HEK293 (cell line): ENCODE data around the gene OTP.

Source experiments
- GLI4 ChIP-seq: fragments of 450-650 bp; formaldehyde crosslinking; IDR thresholded peaks from 2 replicates; pipeline ENCODE4 v1.5.1; 2016; ENCODE audit warnings: missing biosample characterization, missing genetic modification characterization
- KLF17 ChIP-seq: fragments of 450-650 bp; formaldehyde crosslinking; IDR thresholded peaks from 2 replicates; pipeline ENCODE4 v1.5.1; 2016; ENCODE audit warnings: missing biosample characterization, missing genetic modification characterization
- SP2 ChIP-seq: fragments of 450-650 bp; formaldehyde crosslinking; IDR thresholded peaks from 2 replicates; pipeline ENCODE4 v1.5.1; 2016; ENCODE audit warnings: missing biosample characterization, missing genetic modification characterization
- SP3 ChIP-seq: fragments of 450-650 bp; formaldehyde crosslinking; IDR thresholded peaks from 2 replicates; pipeline ENCODE4 v1.5.1; 2016; ENCODE audit warnings: missing biosample characterization, missing genetic modification characterization
- ZBTB10 ChIP-seq: fragments of 450-650 bp; formaldehyde crosslinking; IDR thresholded peaks from 2 replicates; pipeline ENCODE4 v1.5.1; 2016; ENCODE audit warnings: missing biosample characterization, missing genetic modification characterization
- ZBTB48 ChIP-seq: fragments of 450-650 bp; formaldehyde crosslinking; IDR thresholded peaks from 2 replicates; pipeline ENCODE4 v1.5.1; 2016; ENCODE audit warnings: missing biosample characterization, missing genetic modification characterization
- ZBTB49 ChIP-seq: fragments of 450-650 bp; formaldehyde crosslinking; IDR thresholded peaks from 2 replicates; pipeline ENCODE4 v1.5.1; 2016; ENCODE audit warnings: missing biosample characterization, missing genetic modification characterization, low read depth
- ZNF169 ChIP-seq: fragments of 450-650 bp; formaldehyde crosslinking; IDR thresholded peaks from 2 replicates; pipeline ENCODE4 v1.5.1; 2016; ENCODE audit warnings: missing biosample characterization, missing genetic modification characterization
- ZNF394 ChIP-seq: fragments of 450-650 bp; formaldehyde crosslinking; IDR thresholded peaks from 2 replicates; pipeline ENCODE4 v1.5.1; 2016; ENCODE audit warnings: missing biosample characterization, missing genetic modification characterization, mild to moderate bottlenecking, moderate library complexity, borderline replicate concordance
- ZNF398 ChIP-seq: fragments of 450-650 bp; formaldehyde crosslinking; IDR thresholded peaks from 2 replicates; pipeline ENCODE4 v1.5.1; 2017; ENCODE audit warnings: missing biosample characterization, missing genetic modification characterization
- ZNF529 ChIP-seq: fragments of 450-650 bp; formaldehyde crosslinking; IDR thresholded peaks from 2 replicates; pipeline ENCODE4 v1.5.1; 2017; ENCODE audit warnings: missing genetic modification characterization, missing biosample characterization; ENCODE audit not compliant: insufficient replicate concordance
- ZNF645 ChIP-seq: fragments of 450-650 bp; formaldehyde crosslinking; IDR thresholded peaks from 2 replicates; pipeline ENCODE4; 2016; ENCODE audit warnings: missing biosample characterization, missing genetic modification characterization
- ZNF707 ChIP-seq: fragments of 450-650 bp; formaldehyde crosslinking; IDR thresholded peaks from 2 replicates; pipeline ENCODE4 v1.5.1; 2016; ENCODE audit warnings: missing biosample characterization, missing genetic modification characterization
- TF ChIP-seq, protein P1 (sequence below): fragments of 450-650 bp; IDR thresholded peaks from 2 replicates; pipeline ENCODE4 v1.5.1; 2018; ENCODE audit warnings: missing biosample characterization, missing genetic modification characterization
- TF ChIP-seq, protein P2 (sequence below): fragments of 450-650 bp; formaldehyde crosslinking; optimal IDR thresholded peaks from 2 replicates; pipeline ENCODE3; 2016; ENCODE audit warnings: missing biosample characterization, mild to moderate bottlenecking, missing genetic modification characterization
- TF ChIP-seq, protein P3 (sequence below): fragments of 450-650 bp; formaldehyde crosslinking; IDR thresholded peaks from 2 replicates; pipeline ENCODE4 v1.5.1; 2016; ENCODE audit warnings: missing biosample characterization, missing genetic modification characterization
- TF ChIP-seq, protein P4 (sequence below): fragments of 450-650 bp; formaldehyde crosslinking; IDR thresholded peaks from 2 replicates; pipeline ENCODE4 v1.5.1; 2017; ENCODE audit warnings: missing biosample characterization, missing genetic modification characterization

The OTP gene

GRCh38 chr5:77630114-77630680, 8.3 kb downstream of the OTP start (continued):
- no peak for TF ChIP-seq ZNF707 (tag by site-specific recombination)
- TF ChIP-seq ZBTB49 (tag by site-specific recombination) = no peak
- no peak for TF ChIP-seq ZNF645
- TF ChIP-seq ZNF169 (tag by site-specific recombination) = no peak
- TF ChIP-seq SP3 (tag by site-specific recombination) = peak; percentile 52; the same call in 1 of the 2 replicates
- TF ChIP-seq KLF17 (tag by site-specific recombination) = no peak
- TF ChIP-seq SP2 (tag by site-specific recombination) = peak; percentile 84
- 0 out of 2 replicates have a peak, but pooled peaks have one; percentile 34 for TF ChIP-seq ZBTB48 (tag by site-specific recombination)
- no peak for TF ChIP-seq ZNF529
- no peak for TF ChIP-seq ZNF394 (tag by site-specific recombination)
- TF ChIP-seq, protein P1, sequence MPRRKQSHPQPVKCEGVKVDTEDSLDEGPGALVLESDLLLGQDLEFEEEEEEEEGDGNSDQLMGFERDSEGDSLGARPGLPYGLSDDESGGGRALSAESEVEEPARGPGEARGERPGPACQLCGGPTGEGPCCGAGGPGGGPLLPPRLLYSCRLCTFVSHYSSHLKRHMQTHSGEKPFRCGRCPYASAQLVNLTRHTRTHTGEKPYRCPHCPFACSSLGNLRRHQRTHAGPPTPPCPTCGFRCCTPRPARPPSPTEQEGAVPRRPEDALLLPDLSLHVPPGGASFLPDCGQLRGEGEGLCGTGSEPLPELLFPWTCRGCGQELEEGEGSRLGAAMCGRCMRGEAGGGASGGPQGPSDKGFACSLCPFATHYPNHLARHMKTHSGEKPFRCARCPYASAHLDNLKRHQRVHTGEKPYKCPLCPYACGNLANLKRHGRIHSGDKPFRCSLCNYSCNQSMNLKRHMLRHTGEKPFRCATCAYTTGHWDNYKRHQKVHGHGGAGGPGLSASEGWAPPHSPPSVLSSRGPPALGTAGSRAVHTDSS (tag by site-specific recombination) = no peak
- TF ChIP-seq ZBTB10 (tag by site-specific recombination) = no peak; the same call in 1 of the 2 replicates
- TF ChIP-seq, protein P2, sequence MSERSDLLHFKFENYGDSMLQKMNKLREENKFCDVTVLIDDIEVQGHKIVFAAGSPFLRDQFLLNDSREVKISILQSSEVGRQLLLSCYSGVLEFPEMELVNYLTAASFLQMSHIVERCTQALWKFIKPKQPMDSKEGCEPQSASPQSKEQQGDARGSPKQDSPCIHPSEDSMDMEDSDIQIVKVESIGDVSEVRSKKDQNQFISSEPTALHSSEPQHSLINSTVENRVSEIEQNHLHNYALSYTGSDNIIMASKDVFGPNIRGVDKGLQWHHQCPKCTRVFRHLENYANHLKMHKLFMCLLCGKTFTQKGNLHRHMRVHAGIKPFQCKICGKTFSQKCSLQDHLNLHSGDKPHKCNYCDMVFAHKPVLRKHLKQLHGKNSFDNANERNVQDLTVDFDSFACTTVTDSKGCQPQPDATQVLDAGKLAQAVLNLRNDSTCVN (tag by site-specific recombination) = peak; percentile 73
- TF ChIP-seq, protein P3, sequence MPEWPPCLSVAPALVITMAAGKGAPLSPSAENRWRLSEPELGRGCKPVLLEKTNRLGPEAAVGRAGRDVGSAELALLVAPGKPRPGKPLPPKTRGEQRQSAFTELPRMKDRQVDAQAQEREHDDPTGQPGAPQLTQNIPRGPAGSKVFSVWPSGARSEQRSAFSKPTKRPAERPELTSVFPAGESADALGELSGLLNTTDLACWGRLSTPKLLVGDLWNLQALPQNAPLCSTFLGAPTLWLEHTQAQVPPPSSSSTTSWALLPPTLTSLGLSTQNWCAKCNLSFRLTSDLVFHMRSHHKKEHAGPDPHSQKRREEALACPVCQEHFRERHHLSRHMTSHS (tag by site-specific recombination) = no peak
- no peak; the same call in 1 of the 2 replicates for TF ChIP-seq ZNF398 (tag by site-specific recombination)
- TF ChIP-seq, protein P4, sequence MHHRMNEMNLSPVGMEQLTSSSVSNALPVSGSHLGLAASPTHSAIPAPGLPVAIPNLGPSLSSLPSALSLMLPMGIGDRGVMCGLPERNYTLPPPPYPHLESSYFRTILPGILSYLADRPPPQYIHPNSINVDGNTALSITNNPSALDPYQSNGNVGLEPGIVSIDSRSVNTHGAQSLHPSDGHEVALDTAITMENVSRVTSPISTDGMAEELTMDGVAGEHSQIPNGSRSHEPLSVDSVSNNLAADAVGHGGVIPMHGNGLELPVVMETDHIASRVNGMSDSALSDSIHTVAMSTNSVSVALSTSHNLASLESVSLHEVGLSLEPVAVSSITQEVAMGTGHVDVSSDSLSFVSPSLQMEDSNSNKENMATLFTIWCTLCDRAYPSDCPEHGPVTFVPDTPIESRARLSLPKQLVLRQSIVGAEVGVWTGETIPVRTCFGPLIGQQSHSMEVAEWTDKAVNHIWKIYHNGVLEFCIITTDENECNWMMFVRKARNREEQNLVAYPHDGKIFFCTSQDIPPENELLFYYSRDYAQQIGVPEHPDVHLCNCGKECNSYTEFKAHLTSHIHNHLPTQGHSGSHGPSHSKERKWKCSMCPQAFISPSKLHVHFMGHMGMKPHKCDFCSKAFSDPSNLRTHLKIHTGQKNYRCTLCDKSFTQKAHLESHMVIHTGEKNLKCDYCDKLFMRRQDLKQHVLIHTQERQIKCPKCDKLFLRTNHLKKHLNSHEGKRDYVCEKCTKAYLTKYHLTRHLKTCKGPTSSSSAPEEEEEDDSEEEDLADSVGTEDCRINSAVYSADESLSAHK (tag by site-specific recombination) = no peak; the same call in 1 of the 2 replicates
- no peak for TF ChIP-seq GLI4 (tag by site-specific recombination)
- TF ChIP-seq, all 188 proteins: peak for 44
